ENCODE results near the gene KCNJ1.

KCNJ1 gene

GRCh38 chr11:128881221-128881620 lies 14.1 kb upstream of the KCNJ1 start:
- no peak for DNase-seq

- DNase-seq, result no peak
Observed at GRCh38 chr11:128879817-128880216, 12.7 kb upstream of the KCNJ1 start.

GRCh38 chr11:128878455-128878854 lies 11.4 kb upstream of the KCNJ1 start:
- DNase-seq, result no peak

- DNase-seq, result no peak
Observed at GRCh38 chr11:128877726-128878125, 10.6 kb upstream of the KCNJ1 start.

GRCh38 chr11:128876133-128876650 lies 9.1 kb upstream of the KCNJ1 start:
- no peak for DNase-seq

- DNase-seq, result peak; percentile 46
Observed at GRCh38 chr11:128874427-128874826, 7.3 kb upstream of the KCNJ1 start.

- DNase-seq, result no peak
Observed at GRCh38 chr11:128872594-128872993, 5.5 kb upstream of the KCNJ1 start.

- no peak for DNase-seq
Observed at GRCh38 chr11:128872094-128872493, 5.0 kb upstream of the KCNJ1 start.

GRCh38 chr11:128871168-128871610 lies 4.1 kb upstream of the KCNJ1 start:
- DNase-seq, result no peak

- DNase-seq, result no peak
Observed at GRCh38 chr11:128868841-128869671, 2.0 kb upstream of the KCNJ1 start.

- DNase-seq, result no peak
Observed at GRCh38 chr11:128865490-128865889, 1.6 kb downstream of the KCNJ1 start.

GRCh38 chr11:128862908-128863660 lies 4.0 kb downstream of the KCNJ1 start:
- DNase-seq, result no peak

GRCh38 chr11:128862406-128862805 lies 4.7 kb downstream of the KCNJ1 start:
- DNase-seq, result no peak

- no peak for DNase-seq
Observed at GRCh38 chr11:128860571-128861361, 6.3 kb downstream of the KCNJ1 start.

GRCh38 chr11:128859563-128860441 lies 7.3 kb downstream of the KCNJ1 start:
- DNase-seq, result peak; percentile 66

- DNase-seq, result no peak
Observed at GRCh38 chr11:128857341-128857740, 9.8 kb downstream of the KCNJ1 start.

- DNase-seq, result no peak
Observed at GRCh38 chr11:128856241-128856640, 10.9 kb downstream of the KCNJ1 start.

GRCh38 chr11:128854841-128855240 lies 12.3 kb downstream of the KCNJ1 start:
- DNase-seq, result no peak

- no peak for DNase-seq
Observed at GRCh38 chr11:128853559-128853958, 13.5 kb downstream of the KCNJ1 start.

GRCh38 chr11:128852327-128853023 lies 14.6 kb downstream of the KCNJ1 start:
- no peak for DNase-seq

GRCh38 chr11:128848815-128849455 lies 18.2 kb downstream of the KCNJ1 start:
- no peak for DNase-seq

Data from femur (tissue), 1 donor.